GM12892 (cell line): ENCODE results near the gene MAGEB17.

Experiments used
- POLR2AphosphoS5 ChIP-seq: IDR thresholded peaks from 2 replicates; pipeline ENCODE4 v1.6.1; 2011; ENCODE audit warnings: low read depth, low read length, control low read depth
- TAF1 ChIP-seq: IDR thresholded peaks from 2 replicates; pipeline ENCODE4 v1.6.1; 2011; ENCODE audit warnings: low read depth, mild to moderate bottlenecking, control low read depth, low read length, borderline replicate concordance

- TF ChIP-seq POLR2AphosphoS5, result no peak
- TF ChIP-seq TAF1, result no peak
Measured at GRCh38 chrX:16143968-16144367, 23.3 kb upstream of the MAGEB17 start.
